Measurements from ENCODE around the gene PCDHGA10.

GRCh38 chr5:141412854-141413539 is at the start of gene PCDHGA10:
- TF ChIP-seq CTCF (IDR thresholded peaks at IDR 0.05): peak in 4 of 6 experiments; percentile 36 to 64 (median 57)
- no peak for TF ChIP-seq POLR2A (IDR thresholded peaks at IDR 0.05)
